Stimulated activated CD8-positive, alpha-beta memory T cell treated with anti-CD3 and anti-CD28 coated beads, Interleukin-4, amount 100 ng/mL, for 1 hour (primary cell): ENCODE results near the gene LPGAT1.
"Not testable (repeated sequence)": the region's sequence is repeated elsewhere in the genome, so short reads cannot be mapped to it uniquely, and the experiment has no call there.

Source experiments
- DNase-seq, 2 donors: peaks; one replicate each; pipeline ENCODE4 v3.0.0-alpha.2; 2020; ENCODE audit warnings: low read depth in 2 of 2, low spot score in 1 of 2

The LPGAT1 gene, protein sequence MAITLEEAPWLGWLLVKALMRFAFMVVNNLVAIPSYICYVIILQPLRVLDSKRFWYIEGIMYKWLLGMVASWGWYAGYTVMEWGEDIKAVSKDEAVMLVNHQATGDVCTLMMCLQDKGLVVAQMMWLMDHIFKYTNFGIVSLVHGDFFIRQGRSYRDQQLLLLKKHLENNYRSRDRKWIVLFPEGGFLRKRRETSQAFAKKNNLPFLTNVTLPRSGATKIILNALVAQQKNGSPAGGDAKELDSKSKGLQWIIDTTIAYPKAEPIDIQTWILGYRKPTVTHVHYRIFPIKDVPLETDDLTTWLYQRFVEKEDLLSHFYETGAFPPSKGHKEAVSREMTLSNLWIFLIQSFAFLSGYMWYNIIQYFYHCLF

DNA sequence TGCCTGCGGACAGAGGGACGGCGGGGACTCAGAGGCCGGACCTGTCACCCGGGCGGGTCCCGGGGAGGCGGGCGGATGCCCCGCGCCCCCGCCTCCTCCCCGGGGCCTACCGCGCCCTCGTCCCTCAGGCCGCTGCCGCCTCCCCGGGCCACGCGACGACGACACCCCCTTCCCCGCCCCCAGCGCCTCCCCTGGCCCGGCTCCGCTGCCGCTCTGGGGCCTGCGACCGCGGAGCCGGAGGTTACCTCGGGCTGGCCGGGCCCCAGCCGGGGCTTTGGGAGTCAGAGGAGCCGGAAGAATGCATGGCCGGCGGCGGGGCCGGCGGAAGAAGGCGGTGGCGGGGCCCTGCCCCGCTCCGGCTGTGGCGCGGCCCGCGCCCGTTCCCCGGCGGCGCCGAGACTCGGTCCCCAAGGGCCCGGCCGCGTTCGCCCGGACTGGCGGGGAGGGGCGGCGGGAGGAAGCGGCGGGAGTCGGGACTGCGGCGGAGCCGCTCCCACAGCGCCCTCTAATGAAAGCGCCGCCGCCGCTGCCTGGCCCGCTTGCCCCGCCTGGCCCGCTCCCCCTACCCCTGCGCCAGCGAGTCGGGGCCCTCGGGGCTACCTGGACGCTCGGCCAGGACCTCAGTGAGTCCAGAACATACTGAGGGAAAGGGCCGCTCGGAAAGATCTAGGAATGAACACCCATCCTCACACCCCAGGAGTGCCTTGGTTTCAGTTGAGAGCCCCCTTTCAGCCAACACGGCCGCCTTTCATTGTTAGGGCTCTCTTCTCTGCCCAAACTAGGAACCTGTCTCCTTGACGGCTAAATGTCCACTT, at the start of gene LPGAT1:
Gene LPGAT1, minus strand, starts transcription at position 436 of the 815 bp plus-strand sequence. CDS start 1,467 bp downstream, outside the sequence.
- DNase-seq, result peak; percentile 42 to 47

DNA sequence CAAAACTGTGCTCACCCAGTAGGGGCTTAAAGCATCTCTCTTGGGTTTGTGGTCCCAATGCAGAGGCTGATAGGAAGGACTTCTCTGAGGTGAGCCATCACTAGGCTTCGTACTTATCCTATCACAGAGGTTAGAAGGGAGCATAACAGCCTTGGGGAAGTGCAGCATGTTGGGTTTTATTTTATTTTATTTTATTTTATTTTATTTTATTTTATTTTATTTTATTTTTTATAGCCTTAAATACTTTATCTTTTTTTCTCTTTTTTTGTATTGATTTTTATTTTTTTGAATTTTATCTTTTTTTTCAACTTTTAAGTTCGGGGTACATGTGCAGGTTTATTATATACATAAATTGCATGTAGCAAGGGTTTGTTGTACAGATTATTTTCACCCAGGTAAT, 48.9 kb upstream of the LPGAT1 start:
- no peak for DNase-seq

DNA sequence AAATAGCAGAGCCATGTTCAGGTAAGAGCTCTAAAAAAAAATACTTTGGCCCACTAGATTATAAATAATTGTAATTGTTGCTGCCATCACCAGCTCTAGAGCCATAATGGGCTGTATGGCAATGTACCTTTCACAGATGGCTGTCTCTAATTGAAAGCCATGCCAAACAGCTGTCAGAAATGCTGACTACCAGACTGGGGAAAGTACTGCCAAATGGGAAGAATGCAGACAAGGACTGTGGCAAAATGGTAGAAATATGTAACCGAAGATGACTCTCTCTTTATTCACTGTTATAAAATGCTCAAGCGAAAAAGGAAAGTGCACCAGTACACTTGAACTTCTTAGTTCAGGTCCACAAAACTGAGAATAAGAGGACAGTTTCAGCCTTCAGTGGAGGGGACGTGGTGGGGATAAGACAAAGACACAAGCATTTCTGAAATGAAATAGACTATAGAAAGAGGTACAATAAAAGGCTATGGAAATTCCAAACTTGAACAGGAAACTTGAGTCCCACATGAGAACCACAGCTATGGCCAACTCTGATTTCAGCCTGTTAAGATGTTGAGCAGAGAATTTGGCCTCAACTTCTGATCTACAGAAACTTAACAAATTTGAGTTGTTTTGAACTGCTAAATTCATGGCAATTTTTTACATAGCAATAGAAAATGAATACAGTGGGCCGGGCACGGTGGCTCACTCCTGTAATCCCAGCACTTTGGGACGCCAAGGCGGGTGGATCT, 46.5 kb upstream of the LPGAT1 start:
- DNase-seq, result no peak

DNA sequence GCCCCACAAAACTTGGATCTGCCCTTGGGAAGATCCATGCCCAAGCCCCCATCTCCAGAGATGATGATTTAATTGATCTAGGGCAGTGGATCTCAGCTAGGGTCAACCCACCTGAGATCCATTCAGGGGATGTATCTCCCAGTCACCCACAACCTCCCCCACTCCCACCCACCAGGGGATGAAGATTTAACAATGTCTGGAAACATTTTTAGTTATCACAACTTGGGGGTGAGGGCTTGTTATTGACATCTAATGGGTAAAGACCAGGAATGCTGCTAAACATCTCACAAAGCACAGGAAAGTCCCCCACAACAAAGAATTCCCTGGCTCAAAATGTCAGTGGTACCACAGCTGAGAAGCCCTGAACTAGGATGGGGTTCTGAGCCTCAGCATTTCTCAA, 45.0 kb upstream of the LPGAT1 start:
- no peak for DNase-seq

DNA sequence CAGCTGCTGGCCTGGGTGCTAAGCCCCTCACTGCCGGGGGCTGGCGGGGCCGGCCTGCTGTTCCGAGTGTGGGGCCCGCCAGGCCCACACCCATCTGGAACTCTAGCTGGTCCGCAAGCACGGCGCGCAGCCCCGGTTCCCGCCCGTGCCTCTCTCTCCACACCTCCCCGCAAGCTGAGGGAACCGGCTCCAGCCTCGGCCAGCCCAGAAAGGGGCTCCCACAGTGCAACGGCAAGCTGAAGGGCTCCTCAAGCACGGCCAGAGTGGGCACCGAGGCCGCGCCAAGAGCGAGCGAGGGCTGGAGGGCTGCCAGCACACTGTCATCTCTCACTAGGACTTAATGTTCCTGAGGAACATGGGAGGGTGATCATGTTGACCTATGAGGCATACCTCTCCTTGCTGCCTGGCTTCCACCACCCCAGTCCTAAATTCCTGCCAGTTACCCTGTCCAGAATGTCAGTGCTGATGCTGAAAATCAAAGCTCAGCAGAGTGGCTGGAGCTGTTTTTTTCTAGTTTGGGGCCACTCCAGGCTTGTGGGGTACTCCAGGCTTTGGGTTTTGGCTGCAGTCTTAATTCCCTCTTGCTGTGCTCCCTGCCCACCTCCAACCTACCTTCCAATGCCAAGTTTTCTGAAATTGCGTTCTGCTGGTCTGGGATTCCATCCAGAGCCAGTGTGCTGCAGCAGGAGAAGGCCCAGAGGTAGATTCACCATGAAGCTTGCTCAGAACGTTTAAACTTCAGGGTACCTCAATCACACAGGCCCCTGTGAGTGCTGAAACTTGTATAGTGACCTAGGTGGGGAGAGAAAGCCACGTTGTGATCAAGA, 44.2 kb upstream of the LPGAT1 start:
- DNase-seq, result no peak

- DNase-seq, result not testable (repeated sequence)
Observed at GRCh38 chr1:211873731-211874130, 43.2 kb upstream of the LPGAT1 start.

DNA sequence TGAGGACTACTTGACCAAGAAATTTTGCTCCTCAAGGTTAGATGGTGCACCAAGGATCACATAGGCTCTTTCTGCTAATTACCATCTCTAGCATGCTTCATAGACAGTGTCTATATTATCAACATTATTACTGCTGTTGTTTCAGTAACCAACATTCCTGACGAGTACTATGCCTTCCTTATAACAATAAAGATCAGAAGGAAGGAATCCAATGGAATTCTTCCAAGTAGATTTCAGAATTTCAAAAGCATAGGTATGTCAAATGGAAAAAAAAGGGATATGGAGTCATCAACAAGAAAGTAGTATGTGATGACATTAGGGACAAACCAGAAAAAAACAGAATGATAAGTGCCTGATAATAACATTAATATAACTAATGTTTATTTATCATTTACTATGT, 39.6 kb upstream of the LPGAT1 start:
- DNase-seq, result no peak

GRCh38 chr1:211865180-211865579, 34.6 kb upstream of the LPGAT1 start:
- DNase-seq, result no peak

GRCh38 chr1:211859405-211859804, 28.8 kb upstream of the LPGAT1 start:
- DNase-seq, result no peak

GRCh38 chr1:211851174-211851573, 20.6 kb upstream of the LPGAT1 start:
- no peak for DNase-seq

DNA sequence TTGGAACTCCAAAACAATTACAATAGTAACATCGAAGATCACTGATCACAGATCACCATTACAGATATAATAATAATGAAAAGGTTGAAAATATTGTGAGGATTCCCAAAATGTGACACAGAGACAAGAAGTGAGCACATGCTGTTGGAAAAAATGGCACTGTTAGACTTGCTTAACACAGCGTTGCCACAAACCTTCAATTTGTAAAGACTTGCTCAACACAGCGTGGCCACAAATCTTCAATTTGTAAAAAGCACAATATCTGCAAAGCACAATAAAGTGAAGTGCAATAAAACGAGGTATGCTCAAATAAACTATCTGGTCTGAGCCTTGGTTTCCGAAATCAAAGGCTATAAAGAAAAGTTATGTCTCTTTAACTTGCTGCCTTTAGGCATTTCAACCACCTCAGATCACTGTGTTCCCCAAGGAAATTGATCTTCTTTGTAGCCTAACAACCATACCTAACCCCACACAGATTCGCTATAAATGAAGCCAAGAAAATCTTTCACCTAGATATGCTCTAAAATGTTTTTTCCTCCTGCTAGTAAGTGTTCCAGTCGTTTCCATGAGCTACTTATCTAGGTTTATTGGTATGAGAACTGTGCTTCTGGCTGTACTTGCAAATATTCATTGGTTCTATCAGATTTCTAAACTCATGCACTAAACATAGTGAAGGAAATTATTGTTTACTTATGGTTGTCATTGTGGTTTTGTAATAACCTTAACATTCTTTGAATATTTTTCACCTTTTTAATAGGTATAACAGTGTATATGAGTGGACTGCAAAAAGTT, 13.1 kb upstream of the LPGAT1 start:
- DNase-seq, result no peak

GRCh38 chr1:211843018-211843417, 12.5 kb upstream of the LPGAT1 start:
- no peak for DNase-seq

GRCh38 chr1:211842518-211842917, 12.0 kb upstream of the LPGAT1 start:
- no peak for DNase-seq

DNA sequence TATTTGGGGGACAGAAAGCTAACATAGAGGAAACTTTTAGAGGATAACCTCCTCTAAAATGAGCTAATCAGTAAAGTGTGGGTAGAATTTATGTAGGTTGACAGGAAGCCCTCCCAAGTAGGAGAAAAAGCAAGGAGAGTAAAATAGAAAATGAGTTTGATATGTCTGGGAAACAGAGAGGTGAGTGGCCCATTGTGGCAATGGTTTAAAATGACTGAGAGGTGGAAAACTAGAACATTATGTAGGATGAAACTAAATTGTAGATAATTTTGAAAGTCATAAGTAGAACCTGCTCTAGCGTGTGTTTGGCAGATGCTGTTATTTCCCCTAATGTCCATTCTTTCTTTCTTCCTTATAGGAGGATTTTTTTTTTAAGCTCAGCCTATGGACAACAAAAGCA, 8.5 kb upstream of the LPGAT1 start:
- no peak for DNase-seq

- DNase-seq, result no peak
Observed at GRCh38 chr1:211833174-211833820, 2.7 kb upstream of the LPGAT1 start.

- DNase-seq, result no peak
Observed at GRCh38 chr1:211832661-211833060, 2.1 kb upstream of the LPGAT1 start.

- DNase-seq, result no peak
Observed at GRCh38 chr1:211831558-211832323, 1.2 kb upstream of the LPGAT1 start.

DNA sequence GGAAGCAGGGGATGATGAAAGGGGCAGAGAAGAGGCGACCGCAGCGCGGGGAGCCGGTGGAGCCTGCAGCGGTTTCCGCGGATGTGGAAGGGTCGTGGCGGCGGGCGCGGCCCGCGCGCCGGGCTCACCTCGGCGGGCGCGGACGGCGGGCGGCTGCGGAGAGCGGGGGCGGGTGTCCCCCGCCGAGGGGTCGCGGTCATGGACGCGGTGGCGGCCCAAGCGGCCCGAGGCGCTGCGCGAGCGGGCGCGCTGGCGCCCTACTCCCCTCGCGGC, 572 bp downstream of the LPGAT1 start:
- DNase-seq, result no peak
